SH-SY5Y (cell line): ENCODE results near the gene KLHDC8B.

ENCODE experiments used
- GATA2 ChIP-seq: IDR thresholded peaks from 2 replicates; pipeline ENCODE4 v1.6.1; 2011; ENCODE audit warnings: mild to moderate bottlenecking, low read depth, low read length
- GATA3 ChIP-seq: IDR thresholded peaks from 2 replicates; pipeline ENCODE4 v1.6.1; 2011; ENCODE audit warnings: low read depth, mild to moderate bottlenecking, low read length, moderate library complexity

The KLHDC8B gene

GRCh38 chr3:49198161-49198560 lies 26.8 kb downstream of the KLHDC8B start:
- TF ChIP-seq GATA3 (no peak), GATA2 (no peak)

GRCh38 chr3:49198611-49199230 lies 27.3 kb downstream of the KLHDC8B start:
- TF ChIP-seq GATA3 (no peak), GATA2 (no peak)

- TF ChIP-seq GATA2 (no peak), GATA3 (no peak)
These were observed 28.0 kb downstream of the KLHDC8B start for GRCh38 chr3:49199239-49199899.

- TF ChIP-seq GATA2 (no peak), GATA3 (no peak)
These were observed 28.5 kb downstream of the KLHDC8B start for GRCh38 chr3:49199900-49200281.

- no peak for TF ChIP-seq GATA2
- TF ChIP-seq GATA3: no peak
These were observed 42.1 kb downstream of the KLHDC8B start for GRCh38 chr3:49213541-49213943.

GRCh38 chr3:49213998-49214397 lies 42.6 kb downstream of the KLHDC8B start:
- no peak for TF ChIP-seq GATA2
- no peak for TF ChIP-seq GATA3

GRCh38 chr3:49217688-49218470 lies 46.5 kb downstream of the KLHDC8B start:
- TF ChIP-seq GATA2 (no peak), GATA3 (no peak)

- TF ChIP-seq GATA2: no peak
- TF ChIP-seq GATA3: no peak
These were observed 47.7 kb downstream of the KLHDC8B start for GRCh38 chr3:49219132-49219531.

GRCh38 chr3:49222002-49222401 lies 50.6 kb downstream of the KLHDC8B start:
- TF ChIP-seq GATA2: no peak
- TF ChIP-seq GATA3: no peak
